ENCODE data around the gene SSC4D. TPM values are rescaled to one million over a fixed set of nuclear protein-coding genes. Genes with fewer than 3 reads are reported as not detected.
A peak's percentile ranks its signal among the peaks of the same experiment; 100 is the strongest.
"Not testable (repeated sequence)": the region's sequence is repeated elsewhere in the genome, so short reads cannot be mapped to it uniquely, and the experiment has no call there.

Gene SSC4D
- total RNA-seq, 1 experiment from 2014 or later = 0.39 TPM

GRCh38 chr7:76421097-76421496 lies 11.6 kb upstream of the SSC4D start:
- peak; percentile 99 for DNase-seq (ENCODE audit: low read depth)

GRCh38 chr7:76417654-76418310 lies 8.3 kb upstream of the SSC4D start:
- DNase-seq (ENCODE audit: low read depth) = not testable (repeated sequence)

GRCh38 chr7:76412249-76412648 lies 2.8 kb upstream of the SSC4D start:
- DNase-seq (ENCODE audit: low read depth) = no peak

DNA sequence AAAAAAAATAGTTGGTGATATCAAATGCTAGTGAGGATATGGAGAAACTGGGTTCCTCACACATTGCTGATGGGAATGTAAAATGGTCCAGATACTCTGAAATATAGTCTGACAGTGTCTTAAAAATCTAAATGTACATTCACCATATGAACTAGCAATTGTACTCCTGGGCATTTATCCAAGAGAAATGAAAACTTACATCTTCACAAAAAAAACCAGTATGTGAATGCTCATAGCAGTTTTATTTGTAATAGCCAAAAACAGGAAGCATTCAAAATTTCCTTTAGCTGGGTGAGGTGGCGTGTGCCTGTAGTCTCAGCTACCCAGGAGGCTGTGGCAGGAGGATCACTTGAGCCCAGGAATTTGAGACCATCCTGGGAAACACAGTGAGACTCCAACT lies 2.1 kb upstream of the SSC4D start:
- no peak for DNase-seq (ENCODE audit: low read depth)

GRCh38 chr7:76408121-76408560 lies 1.4 kb downstream of the SSC4D start:
- no peak for DNase-seq (ENCODE audit: low read depth)

DNA sequence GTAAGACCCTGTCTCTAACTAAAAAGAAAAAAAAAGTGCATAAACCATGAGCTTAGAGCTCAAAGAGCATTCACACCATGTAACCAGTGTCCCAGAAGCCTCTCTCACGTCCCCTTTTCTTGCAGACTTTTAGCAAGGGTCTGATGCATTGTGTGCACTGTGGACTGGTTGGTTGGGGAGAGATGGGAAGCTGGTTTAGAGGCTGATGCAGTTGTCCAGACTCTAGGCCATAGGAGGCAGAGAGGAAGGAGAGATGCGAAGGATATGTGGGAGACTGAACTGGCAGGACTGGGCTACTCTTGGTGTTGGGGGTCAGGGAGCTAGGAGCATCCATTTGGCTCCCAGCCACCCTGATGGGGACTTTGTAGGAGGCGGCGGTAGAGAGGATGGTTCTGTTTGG lies 1.8 kb downstream of the SSC4D start:
- no peak for DNase-seq (ENCODE audit: low read depth)

- DNase-seq (ENCODE audit: low read depth) = no peak
Observed at GRCh38 chr7:76405738-76406137, 3.8 kb downstream of the SSC4D start.

- DNase-seq (ENCODE audit: low read depth) = no peak
Observed at GRCh38 chr7:76403780-76404494, 5.6 kb downstream of the SSC4D start.

GRCh38 chr7:76403097-76403496 lies 6.4 kb downstream of the SSC4D start:
- DNase-seq (ENCODE audit: low read depth) = not testable (repeated sequence)

DNA sequence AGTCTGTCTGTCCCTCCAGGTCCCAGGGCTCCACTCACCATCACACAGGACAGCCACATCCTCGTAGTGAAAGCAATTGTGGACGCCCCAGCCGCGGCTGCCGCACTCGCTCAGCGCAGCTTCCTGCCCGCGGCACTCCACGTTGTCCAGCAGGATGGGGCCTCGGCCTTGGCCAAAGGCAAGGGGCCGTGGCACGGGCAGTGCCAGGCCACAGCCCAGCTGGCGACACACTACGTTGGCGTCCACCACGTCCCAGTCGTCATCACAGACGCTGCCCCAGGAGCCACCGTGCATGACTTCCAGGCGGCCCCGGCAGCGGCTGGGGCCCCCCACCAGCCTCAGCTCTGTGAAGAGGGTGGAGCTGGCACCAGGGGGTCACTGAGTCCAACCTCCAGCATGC lies 9.2 kb downstream of the SSC4D start:
- DNase-seq (ENCODE audit: low read depth) = no peak

DNA sequence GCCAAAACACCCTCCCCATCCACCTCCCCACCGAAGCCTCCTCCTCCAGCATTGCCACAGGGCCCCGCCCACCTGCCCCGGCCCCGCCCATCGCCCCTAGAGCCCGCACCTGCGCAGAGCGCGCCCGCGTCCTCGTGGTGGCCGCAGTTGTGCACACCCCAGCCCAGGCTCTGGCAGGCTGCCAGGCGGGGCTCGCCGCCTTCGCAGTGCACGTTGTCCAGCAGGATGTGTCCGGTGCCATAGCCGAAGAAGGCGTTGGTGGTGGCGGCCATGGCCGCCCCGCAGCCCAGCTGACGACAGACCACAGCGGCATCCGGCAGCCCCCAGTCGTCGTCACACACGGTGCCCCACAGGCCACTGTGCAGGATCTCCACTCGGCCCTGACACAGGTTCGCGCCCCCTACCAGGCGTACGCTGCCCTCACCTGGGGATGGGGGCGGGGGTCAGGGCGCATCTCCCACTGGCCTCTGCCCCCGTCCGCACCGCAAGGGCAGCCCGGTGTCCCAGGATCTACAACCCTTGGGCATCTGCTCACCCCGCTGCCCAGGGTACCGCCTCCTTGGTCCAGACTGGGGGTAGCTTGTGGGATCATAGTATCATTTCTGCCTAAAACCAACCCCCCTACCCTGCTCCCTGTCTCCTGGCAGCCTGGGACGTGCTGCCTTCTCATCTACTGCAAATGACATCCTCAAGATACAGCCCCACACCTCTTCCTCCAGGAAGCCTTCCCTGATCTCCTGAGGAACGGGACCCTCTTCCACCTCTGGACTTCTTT lies 11.9 kb downstream of the SSC4D start:
- DNase-seq (ENCODE audit: low read depth) = peak; percentile 33

DNA sequence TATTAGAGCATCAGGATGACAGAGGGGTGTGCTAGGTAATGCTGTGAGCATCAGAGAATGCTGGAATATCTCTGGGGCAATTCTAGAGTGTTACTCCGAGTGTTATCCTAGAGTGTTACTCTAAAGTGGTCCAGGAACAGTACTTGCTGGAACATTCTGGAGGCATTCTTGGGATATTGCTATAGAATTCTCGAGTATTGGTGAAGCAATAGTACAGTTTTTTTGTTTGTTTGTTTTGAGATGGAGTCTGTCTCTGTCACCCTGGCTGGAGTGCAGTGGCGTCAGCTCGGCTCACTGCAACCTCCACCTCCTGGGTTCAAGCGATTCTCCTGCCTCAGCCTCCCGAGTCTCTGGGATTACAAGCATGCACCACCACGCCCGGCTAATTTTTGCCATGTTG lies 12.6 kb downstream of the SSC4D start:
- DNase-seq (ENCODE audit: low read depth) = no peak

- peak; percentile 32 for DNase-seq (ENCODE audit: low read depth)
Observed at GRCh38 chr7:76395965-76396726, 13.4 kb downstream of the SSC4D start.

- not testable (repeated sequence) for DNase-seq (ENCODE audit: low read depth)
Observed at GRCh38 chr7:76395605-76395964, 13.9 kb downstream of the SSC4D start.

GRCh38 chr7:76394957-76395356 lies 14.5 kb downstream of the SSC4D start:
- no peak for DNase-seq (ENCODE audit: low read depth)

DNA sequence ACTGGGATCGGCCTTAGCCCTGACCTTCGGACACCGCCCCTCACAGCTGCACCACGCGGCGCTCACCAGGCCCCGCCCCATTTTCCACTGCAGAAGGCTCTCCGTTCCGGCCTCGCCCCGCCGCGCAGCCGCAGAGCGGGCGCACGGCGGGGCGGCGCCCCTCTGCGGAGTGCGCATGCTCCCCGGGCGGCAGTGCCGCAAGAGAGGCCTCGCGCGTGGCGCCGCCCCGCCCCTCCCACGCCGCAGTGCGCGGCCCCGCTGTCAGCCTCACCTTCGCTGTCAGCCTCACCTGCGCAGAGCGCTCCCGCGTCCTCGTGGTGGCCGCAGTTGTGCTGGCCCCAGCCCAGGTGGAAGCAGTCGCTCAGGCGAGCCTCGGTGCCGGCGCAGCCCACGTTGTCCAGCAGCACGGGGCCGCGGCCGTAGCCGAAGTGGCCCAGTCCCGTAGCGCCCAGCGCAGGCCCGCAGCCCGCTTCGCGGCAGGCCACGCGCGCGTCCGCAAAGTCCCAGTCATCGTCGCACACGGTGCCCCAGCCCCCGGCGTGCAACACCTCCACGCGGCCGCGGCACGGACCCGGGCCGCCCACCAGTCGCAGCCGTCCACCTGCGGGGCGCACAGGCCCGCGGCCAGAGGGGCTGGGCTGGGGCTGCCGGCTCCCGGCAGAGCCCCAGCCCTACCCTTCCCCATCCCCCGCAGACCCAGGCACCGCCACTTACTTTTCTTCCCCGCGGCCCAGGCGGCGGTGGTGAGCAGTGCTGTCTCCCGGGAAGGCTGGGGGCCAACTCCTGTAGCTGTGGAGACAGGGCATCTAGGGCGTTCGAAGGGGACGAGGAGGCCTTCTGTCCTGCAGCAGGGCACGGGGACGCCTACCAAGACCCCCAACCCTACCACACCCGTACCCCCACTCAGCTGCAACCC lies 16.1 kb downstream of the SSC4D start:
- DNase-seq (ENCODE audit: low read depth) = peak; percentile 87

DNA sequence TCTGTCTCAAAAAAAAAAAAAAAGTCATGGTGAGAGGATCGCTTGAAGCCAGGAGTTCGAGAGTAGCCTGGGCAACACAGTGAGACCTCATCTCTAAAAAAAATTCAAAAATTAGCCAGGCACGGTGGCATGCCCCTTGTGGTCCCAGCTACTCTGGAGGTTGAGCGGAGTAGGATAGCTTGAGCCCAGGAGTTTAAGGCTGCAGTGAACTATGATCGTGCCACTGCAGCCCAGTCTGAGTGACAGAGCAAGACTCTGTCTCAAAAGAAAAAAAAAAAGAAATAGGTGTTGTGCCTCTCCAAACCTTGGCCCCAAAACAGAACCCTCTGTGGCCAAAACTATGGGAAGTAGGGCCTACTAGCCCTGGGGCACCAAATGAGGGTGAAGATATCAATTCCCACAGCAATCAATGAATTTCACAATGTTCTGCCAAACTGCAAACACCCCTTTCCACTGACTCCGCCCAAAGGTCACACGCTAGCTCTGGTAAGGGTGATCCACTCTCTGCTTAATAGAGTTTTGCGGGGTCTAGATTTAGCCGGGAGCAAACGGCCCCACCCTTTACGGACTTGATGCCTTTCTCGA lies 16.9 kb downstream of the SSC4D start:
- no peak for DNase-seq (ENCODE audit: low read depth)

DNA sequence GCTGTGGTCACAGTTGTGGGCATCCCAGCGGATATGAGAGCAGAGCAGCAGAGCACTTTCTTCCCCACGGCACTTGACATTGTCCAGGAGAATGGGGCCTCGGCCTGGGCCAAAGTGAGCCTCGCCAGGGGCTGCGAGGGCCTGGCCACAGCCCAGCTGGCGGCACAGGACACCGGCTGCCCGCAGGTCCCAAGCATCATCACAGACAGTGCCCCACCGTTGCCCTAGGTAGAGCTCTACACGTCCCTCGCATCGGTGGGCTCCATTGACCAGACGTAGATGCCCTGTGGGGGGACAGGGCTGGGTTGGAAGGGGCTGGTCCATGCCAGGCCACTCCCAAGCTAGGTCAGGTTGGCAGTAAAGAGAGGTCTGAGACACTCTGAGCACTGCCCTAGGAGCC lies 19.4 kb downstream of the SSC4D start:
- DNase-seq (ENCODE audit: low read depth) = no peak

GRCh38 chr7:76387789-76388188 lies 21.7 kb downstream of the SSC4D start:
- DNase-seq (ENCODE audit: low read depth) = not testable (repeated sequence)

DNA sequence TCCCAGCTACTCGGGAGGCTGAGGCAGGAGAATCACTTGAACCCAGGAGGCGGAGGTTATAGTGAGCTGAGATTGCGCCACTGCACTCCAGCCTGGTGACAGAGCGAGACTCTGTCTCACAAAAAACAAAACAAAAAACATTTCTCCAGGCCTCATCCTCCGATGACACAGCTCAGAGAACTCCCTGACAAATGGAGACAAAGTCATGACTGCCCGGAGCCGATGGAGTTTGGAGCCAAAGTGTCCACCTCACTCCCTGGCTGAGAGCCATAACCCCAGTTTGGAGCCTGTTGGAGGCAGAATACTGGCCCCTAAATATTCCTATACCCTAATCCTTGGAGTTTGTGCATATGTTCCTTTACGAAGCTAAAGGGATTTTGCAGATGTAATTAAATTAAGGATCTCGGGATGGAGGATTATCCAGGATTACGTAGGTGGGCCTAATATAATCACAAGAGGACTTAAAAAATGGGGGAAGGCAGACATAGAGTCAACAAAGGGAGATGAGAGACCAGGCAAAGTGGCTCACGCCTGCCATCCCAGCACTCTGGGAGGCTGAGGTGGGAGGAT lies 22.7 kb downstream of the SSC4D start:
- DNase-seq (ENCODE audit: low read depth) = peak; percentile 66

Measured in M059J (cell line).